Ishikawa (cell line): ENCODE measurements around the gene DPT.

ENCODE experiments used
- CEBPB ChIP-seq: IDR thresholded peaks from 2 replicates; pipeline ENCODE4 v1.6.1; 2012
- CREB1 ChIP-seq: IDR thresholded peaks from 2 replicates; pipeline ENCODE4 v1.6.1; 2012; ENCODE audit warnings: low read depth
- EGR1 ChIP-seq: IDR thresholded peaks from 2 replicates; pipeline ENCODE4 v1.6.1; 2012
- EP300 ChIP-seq: IDR thresholded peaks from 2 replicates; pipeline ENCODE4 v1.6.1; 2012; ENCODE audit warnings: borderline replicate concordance
- FOXM1 ChIP-seq: IDR thresholded peaks from 2 replicates; pipeline ENCODE4 v1.6.1; 2012; ENCODE audit warnings: low read depth, borderline replicate concordance
- NFIC ChIP-seq: IDR thresholded peaks from 2 replicates; pipeline ENCODE4 v1.6.1; 2012
- RAD21 ChIP-seq: IDR thresholded peaks from 2 replicates; pipeline ENCODE4 v1.6.1; 2012; ENCODE audit warnings: low read depth
- TAF1 ChIP-seq: IDR thresholded peaks from 2 replicates; pipeline ENCODE4 v1.6.1; 2012; ENCODE audit warnings: low read depth, mild to moderate bottlenecking
- TCF12 ChIP-seq: IDR thresholded peaks from 2 replicates; pipeline ENCODE4 v1.6.1; 2012; ENCODE audit warnings: low read depth
- TEAD4 ChIP-seq: IDR thresholded peaks from 2 replicates; pipeline ENCODE4 v1.6.1; 2012
- YY1 ChIP-seq: IDR thresholded peaks from 2 replicates; pipeline ENCODE4 v1.6.1; 2012; ENCODE audit warnings: low read depth
- ZBTB7A ChIP-seq: IDR thresholded peaks from 2 replicates; pipeline ENCODE4 v1.6.1; 2012; ENCODE audit warnings: low read depth
- TF ChIP-seq, protein P1 (sequence below): IDR thresholded peaks from 2 replicates; pipeline ENCODE4 v1.6.1; 2012
- TF ChIP-seq, protein P2 (sequence below): IDR thresholded peaks from 2 replicates; pipeline ENCODE4 v1.6.1; 2012
- TF ChIP-seq, protein P3 (sequence below): IDR thresholded peaks from 2 replicates; pipeline ENCODE4 v1.6.1; 2012; ENCODE audit warnings: low read depth, mild to moderate bottlenecking

DPT gene

DNA sequence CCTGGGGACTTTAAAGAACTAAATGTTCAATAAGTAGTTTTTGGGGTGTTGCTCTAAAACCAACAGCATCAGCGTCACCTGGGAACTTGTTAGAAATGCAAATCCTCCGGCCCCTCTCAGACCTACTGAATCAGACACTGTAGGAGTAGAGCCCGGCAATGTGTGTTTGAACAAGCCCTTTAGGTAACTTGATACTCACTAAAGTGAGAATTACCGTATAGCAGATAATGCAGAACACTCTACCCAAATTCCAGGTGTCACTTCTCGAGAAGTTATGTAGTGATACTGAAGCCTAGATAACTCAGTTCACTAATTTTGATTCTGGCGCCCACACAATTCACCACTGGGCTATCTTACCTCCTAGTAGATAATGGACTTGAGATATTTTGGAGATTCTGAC, 3.7 kb upstream of the DPT start:
- TF ChIP-seq, protein P1, sequence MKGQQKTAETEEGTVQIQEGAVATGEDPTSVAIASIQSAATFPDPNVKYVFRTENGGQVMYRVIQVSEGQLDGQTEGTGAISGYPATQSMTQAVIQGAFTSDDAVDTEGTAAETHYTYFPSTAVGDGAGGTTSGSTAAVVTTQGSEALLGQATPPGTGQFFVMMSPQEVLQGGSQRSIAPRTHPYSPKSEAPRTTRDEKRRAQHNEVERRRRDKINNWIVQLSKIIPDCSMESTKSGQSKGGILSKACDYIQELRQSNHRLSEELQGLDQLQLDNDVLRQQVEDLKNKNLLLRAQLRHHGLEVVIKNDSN, result no peak
- TF ChIP-seq EP300 (no peak), CEBPB (no peak), FOXM1 (no peak), TCF12 (no peak), ZBTB7A (no peak), CREB1 (no peak), RAD21 (no peak), TAF1 (no peak), EGR1 (no peak), TEAD4 (no peak), NFIC (no peak), YY1 (no peak)
- TF ChIP-seq, protein P2, sequence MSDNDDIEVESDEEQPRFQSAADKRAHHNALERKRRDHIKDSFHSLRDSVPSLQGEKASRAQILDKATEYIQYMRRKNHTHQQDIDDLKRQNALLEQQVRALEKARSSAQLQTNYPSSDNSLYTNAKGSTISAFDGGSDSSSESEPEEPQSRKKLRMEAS, result no peak
- TF ChIP-seq, protein P3, sequence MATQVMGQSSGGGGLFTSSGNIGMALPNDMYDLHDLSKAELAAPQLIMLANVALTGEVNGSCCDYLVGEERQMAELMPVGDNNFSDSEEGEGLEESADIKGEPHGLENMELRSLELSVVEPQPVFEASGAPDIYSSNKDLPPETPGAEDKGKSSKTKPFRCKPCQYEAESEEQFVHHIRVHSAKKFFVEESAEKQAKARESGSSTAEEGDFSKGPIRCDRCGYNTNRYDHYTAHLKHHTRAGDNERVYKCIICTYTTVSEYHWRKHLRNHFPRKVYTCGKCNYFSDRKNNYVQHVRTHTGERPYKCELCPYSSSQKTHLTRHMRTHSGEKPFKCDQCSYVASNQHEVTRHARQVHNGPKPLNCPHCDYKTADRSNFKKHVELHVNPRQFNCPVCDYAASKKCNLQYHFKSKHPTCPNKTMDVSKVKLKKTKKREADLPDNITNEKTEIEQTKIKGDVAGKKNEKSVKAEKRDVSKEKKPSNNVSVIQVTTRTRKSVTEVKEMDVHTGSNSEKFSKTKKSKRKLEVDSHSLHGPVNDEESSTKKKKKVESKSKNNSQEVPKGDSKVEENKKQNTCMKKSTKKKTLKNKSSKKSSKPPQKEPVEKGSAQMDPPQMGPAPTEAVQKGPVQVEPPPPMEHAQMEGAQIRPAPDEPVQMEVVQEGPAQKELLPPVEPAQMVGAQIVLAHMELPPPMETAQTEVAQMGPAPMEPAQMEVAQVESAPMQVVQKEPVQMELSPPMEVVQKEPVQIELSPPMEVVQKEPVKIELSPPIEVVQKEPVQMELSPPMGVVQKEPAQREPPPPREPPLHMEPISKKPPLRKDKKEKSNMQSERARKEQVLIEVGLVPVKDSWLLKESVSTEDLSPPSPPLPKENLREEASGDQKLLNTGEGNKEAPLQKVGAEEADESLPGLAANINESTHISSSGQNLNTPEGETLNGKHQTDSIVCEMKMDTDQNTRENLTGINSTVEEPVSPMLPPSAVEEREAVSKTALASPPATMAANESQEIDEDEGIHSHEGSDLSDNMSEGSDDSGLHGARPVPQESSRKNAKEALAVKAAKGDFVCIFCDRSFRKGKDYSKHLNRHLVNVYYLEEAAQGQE, result no peak

DNA sequence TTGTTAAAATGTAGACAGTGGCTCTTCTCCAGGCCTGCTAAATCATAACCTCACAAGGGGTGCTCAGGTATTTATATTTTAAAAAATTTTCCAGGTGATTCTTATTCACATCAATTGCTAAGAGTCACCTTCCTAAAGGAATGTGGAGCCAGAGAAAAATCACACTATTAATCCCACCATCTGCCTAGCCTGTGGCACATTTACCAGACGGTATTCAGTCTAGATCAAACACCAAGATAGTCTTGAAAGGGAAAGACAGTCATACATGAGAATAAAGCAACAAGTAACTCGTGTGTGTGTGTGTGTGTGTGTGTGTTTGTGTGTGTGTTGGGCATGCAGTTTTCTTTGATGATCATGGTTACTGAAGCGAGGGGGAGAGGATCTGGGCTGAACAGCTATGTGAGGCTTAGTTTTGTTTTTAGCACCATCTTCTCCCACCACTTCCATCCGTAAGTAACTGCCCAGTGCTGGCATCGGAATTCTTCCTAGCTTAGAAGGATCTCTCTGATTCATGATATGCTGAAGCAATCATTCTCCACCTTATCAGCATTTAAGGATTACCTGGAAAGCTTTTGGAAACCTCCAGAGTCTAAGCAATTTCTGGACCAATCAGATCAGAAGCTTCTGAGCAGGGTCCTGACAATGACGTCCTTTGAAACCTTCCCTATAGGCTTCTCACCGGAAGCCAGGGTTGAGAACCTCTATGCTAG, 2.4 kb upstream of the DPT start:
- TF ChIP-seq FOXM1 (no peak), EP300 (no peak), NFIC (no peak)
- TF ChIP-seq, protein P2, result no peak

DNA sequence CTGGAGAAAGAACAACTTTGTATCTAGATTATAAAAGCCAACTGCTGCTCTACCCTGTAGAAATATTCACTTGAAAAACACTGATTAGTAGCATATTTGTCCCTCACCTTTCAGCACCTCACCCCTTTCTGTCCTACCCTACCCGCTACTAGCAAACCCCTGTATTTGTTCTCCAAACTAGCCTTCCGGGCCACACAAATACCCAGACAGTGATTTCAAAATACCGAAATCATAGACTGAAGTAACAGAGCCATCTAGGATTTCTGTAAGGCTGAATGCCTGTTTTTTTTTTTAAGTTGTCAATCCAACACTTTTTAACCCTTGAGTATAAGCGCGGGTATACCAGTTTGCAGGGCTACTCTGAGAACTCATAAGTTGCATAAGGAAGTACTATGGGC, 398 bp upstream of the DPT start:
- TF ChIP-seq CEBPB, result no peak
- TF ChIP-seq, protein P2, result no peak
- no peak for TF ChIP-seq YY1
- no peak for TF ChIP-seq FOXM1
- no peak for TF ChIP-seq ZBTB7A
- TF ChIP-seq, protein P1, result no peak
- TF ChIP-seq CREB1, result no peak
- no peak for TF ChIP-seq EGR1
- no peak for TF ChIP-seq NFIC
- no peak for TF ChIP-seq TCF12

DNA sequence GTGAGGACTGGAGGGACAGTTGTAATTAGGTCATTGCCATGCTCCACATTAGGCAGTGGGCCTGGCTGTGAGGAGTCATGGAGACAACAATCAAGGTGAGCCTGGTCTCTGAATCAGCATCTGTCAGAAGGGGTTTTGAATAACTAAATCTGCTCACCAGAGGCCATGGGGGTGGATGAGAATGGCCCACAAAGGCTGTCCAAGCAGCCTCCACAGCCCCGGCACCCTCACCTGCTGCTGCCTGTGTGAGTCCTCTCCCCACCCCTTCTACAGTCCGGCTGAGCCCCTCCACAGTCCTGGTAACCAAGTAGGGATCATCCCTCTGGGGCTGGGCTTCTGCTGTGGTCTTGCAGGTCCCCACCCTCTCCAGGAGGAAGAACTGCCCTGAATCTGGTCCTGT, 2.3 kb downstream of the DPT start:
- TF ChIP-seq NFIC (no peak), TAF1 (no peak), YY1 (no peak), ZBTB7A (no peak), RAD21 (no peak), EP300 (no peak), EGR1 (no peak), TEAD4 (no peak), TCF12 (no peak), CEBPB (no peak), FOXM1 (no peak), CREB1 (no peak)
- TF ChIP-seq, protein P3, result no peak
- TF ChIP-seq, protein P1, result no peak
- TF ChIP-seq, protein P2, result no peak

DNA sequence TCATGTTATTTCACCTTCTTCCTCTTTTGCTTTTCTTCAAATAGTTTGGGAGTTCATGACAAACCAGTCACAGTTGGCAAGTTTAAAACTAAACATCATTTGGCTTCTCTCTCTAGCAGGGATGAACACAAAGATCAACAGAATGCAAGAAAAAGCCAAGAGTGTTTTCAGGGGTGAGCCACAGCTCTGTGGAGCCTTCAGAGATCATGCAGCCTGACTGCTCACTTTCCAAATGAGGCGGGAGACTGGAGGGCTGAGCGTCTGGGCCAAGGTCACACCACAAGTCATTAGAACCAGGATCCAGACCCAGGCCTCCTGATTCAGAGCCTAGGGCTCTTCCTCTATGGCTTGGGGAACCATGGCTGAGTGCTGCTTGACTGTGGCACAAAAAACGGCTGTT, 2.7 kb downstream of the DPT start:
- TF ChIP-seq, protein P1, result no peak
- no peak for TF ChIP-seq TEAD4
- no peak for TF ChIP-seq NFIC
- TF ChIP-seq RAD21, result no peak
- no peak for TF ChIP-seq CEBPB
- no peak for TF ChIP-seq FOXM1
- no peak for TF ChIP-seq TCF12
